AG04449 (cell line): ENCODE measurements around the gene RIIAD1.

Experiments
- CTCF ChIA-PET: fragments of 350-600 bp; formaldehyde crosslinking; extraction: SDS; loops from one replicate; lab custom pipeline; 2021; ENCODE audit warnings: antibody characterized with exemption; lab: Yijun Ruan, JAX
- POLR2A ChIA-PET: fragments of 400-600, 350-600 bp; formaldehyde crosslinking; extraction: SDS; loops from one replicate; lab custom pipeline; 2020; ENCODE audit warnings: antibody characterized with exemption, inconsistent platforms; lab: Yijun Ruan, JAX
- DNase-seq: peaks from one replicate; pipeline ENCODE4 v3.0.0-alpha.2; 2010; ENCODE audit warnings: low read depth, low spot score
- H3K4me3 ChIP-seq: 2 replicates; pipeline ENCODE4 v1.5.1; 2011; ENCODE audit warnings: low read depth, mild to moderate bottlenecking, control low read depth, low read length
- CTCF ChIP-seq: IDR thresholded peaks from one replicate; pipeline ENCODE4 v1.5.1; 2011; ENCODE audit warnings: mild to moderate bottlenecking, moderate library complexity, low read length, control low read depth, inconsistent platforms; ENCODE audit not compliant: insufficient read depth; ENCODE audit errors: missing control alignments

Gene RIIAD1

GRCh38 chr1:151711951-151712350, 9.4 kb upstream of the RIIAD1 start:
- no peak for TF ChIP-seq CTCF
- POLR2A ChIA-PET = no interaction called here
- DNase-seq = no peak
- no peak overlapping the region for H3K4me3 ChIP-seq
- CTCF ChIA-PET = interaction anchor here (0.9 to 1.2 kb wide), 2 partner anchors 16 to 19 kb away, joined by 3 to 4 read pairs; no protein-coding TSS in a partner anchor

GRCh38 chr1:151713044-151713443, 8.3 kb upstream of the RIIAD1 start:
- DNase-seq = no peak

GRCh38 chr1:151713874-151714273, 7.4 kb upstream of the RIIAD1 start:
- no peak for TF ChIP-seq CTCF
- no peak for DNase-seq
- CTCF ChIA-PET = interaction anchor here (1.6 kb wide), 1 partner anchor 9 kb away, joined by 5 read pairs; no protein-coding TSS in a partner anchor
- no peak overlapping the region for H3K4me3 ChIP-seq
- POLR2A ChIA-PET = no interaction called here

More at GRCh38 chr1:151713044-151713443, 8.3 kb upstream of the RIIAD1 start:
- POLR2A ChIA-PET = no interaction called here
- CTCF ChIA-PET = interaction anchor here (0.8 to 1.6 kb wide), 3 partner anchors 9 to 22 kb away, joined by 3 to 5 read pairs (median 4); no protein-coding TSS in a partner anchor
- no peak for TF ChIP-seq CTCF
- H3K4me3 ChIP-seq = no peak overlapping the region

- DNase-seq = no peak
- H3K4me3 ChIP-seq = no peak overlapping the region
- ChIA-PET CTCF (interaction anchor here (0.8 to 2.0 kb wide), 2 partner anchors 20 to 121 kb away, joined by 3 to 8 read pairs; no protein-coding TSS in a partner anchor), POLR2A (no interaction called here)
- no peak for TF ChIP-seq CTCF
Observed at GRCh38 chr1:151714820-151715725, 6.2 kb upstream of the RIIAD1 start.

- POLR2A ChIA-PET = no interaction called here
- CTCF ChIA-PET = interaction anchor here (1.1 to 2.0 kb wide), 2 partner anchors 19 to 23 kb away, joined by 3 to 8 read pairs; no protein-coding TSS in a partner anchor
- no peak for DNase-seq
- no peak overlapping the region for H3K4me3 ChIP-seq
- TF ChIP-seq CTCF = no peak
Observed at GRCh38 chr1:151715726-151716404, 5.5 kb upstream of the RIIAD1 start.
